ENCODE measurements around the gene STK17A. TPM values are rescaled to one million over a fixed set of nuclear protein-coding genes. Genes with fewer than 3 reads are reported as not detected.

The STK17A gene
- total RNA-seq, 6 donors from 2014 or later = 18.2 to 78.0 (median 38.6) TPM

- TF ChIP-seq POLR2AphosphoS5 (IDR thresholded peaks at IDR 0.05) (no peak), CTCF (IDR thresholded peaks at IDR 0.05) (no peak), EP300 (IDR thresholded peaks at IDR 0.05) (no peak), POLR2A (IDR thresholded peaks at IDR 0.05) (no peak)
- Histone ChIP-seq H3K36me3 (no peaks in the 10 kb centered on the region), H3K4me3 (no peak overlapping the region), H3K27ac (no peak overlapping the region), H3K27me3 (no peaks in the 10 kb centered on the region), H3K4me1 (peaks cover 0 to 3% (median 0%) of the 10 kb centered on the region in 4 donors), H3K9me3 (no peaks in the 10 kb centered on the region)
- no peak for DNase-seq
- no peak for ATAC-seq (ENCODE audit: low FRiP score in 2 of 2)
- 92 to 94% methylated on average over 14 of the region's 14 CpGs for WGBS, 2 donors
Observed at GRCh38 chr7:43559171-43559945, 23.6 kb upstream of the STK17A start.

- DNase-seq = no peak
- no peak overlapping the region for H3K4me3 ChIP-seq
- H3K9me3 ChIP-seq = no peaks in the 10 kb centered on the region
- H3K36me3 ChIP-seq = no peaks in the 10 kb centered on the region
- no peaks in the 10 kb centered on the region for H3K4me1 ChIP-seq
- ATAC-seq (ENCODE audit: low FRiP score in 2 of 2) = no peak
- 83 to 94% methylated on average over 2 of the region's 2 CpGs for WGBS, 2 donors
- H3K27me3 ChIP-seq = no peaks in the 10 kb centered on the region
- no peak overlapping the region for H3K27ac ChIP-seq
- TF ChIP-seq POLR2AphosphoS5 (IDR thresholded peaks at IDR 0.05) (no peak), POLR2A (IDR thresholded peaks at IDR 0.05) (no peak), CTCF (IDR thresholded peaks at IDR 0.05) (no peak), EP300 (IDR thresholded peaks at IDR 0.05) (no peak)
Observed at GRCh38 chr7:43559946-43560335, 23.0 kb upstream of the STK17A start.

GRCh38 chr7:43560742-43561330 lies 22.1 kb upstream of the STK17A start:
- WGBS, 2 donors = 80 to 93% methylated on average over 2 to 7 of the region's 7 CpGs
- no peak for DNase-seq
- no peak overlapping the region for H3K4me3 ChIP-seq
- no peaks in the 10 kb centered on the region for H3K9me3 ChIP-seq
- H3K36me3 ChIP-seq = no peaks in the 10 kb centered on the region
- no peak for TF ChIP-seq EP300 (IDR thresholded peaks at IDR 0.05)
- no peak for TF ChIP-seq POLR2A (IDR thresholded peaks at IDR 0.05)
- TF ChIP-seq POLR2AphosphoS5 (IDR thresholded peaks at IDR 0.05) = no peak
- H3K4me1 ChIP-seq = no peaks in the 10 kb centered on the region
- no peak overlapping the region for H3K27ac ChIP-seq
- ATAC-seq (ENCODE audit: low FRiP score in 2 of 2) = no peak
- H3K27me3 ChIP-seq = no peaks in the 10 kb centered on the region

GRCh38 chr7:43562383-43562782 lies 20.5 kb upstream of the STK17A start:
- 94 to 97% methylated on average over 3 of the region's 3 CpGs for WGBS, 2 donors
- Histone ChIP-seq H3K4me3 (no peak overlapping the region), H3K4me1 (no peaks in the 10 kb centered on the region), H3K9me3 (no peaks in the 10 kb centered on the region), H3K36me3 (no peaks in the 10 kb centered on the region), H3K27me3 (no peaks in the 10 kb centered on the region), H3K27ac (no peak overlapping the region)
- ATAC-seq (ENCODE audit: low FRiP score in 2 of 2) (no peak), DNase-seq (no peak)
- no peak for TF ChIP-seq EP300 (IDR thresholded peaks at IDR 0.05)
- no peak for TF ChIP-seq POLR2A (IDR thresholded peaks at IDR 0.05)
- no peak for TF ChIP-seq POLR2AphosphoS5 (IDR thresholded peaks at IDR 0.05)
- TF ChIP-seq CTCF (IDR thresholded peaks at IDR 0.05) = no peak

GRCh38 chr7:43565786-43566185 lies 17.1 kb upstream of the STK17A start:
- Histone ChIP-seq H3K27me3 (no peaks in the 10 kb centered on the region), H3K4me3 (no peak overlapping the region), H3K27ac (no peak overlapping the region), H3K9me3 (no peaks in the 10 kb centered on the region), H3K36me3 (no peaks in the 10 kb centered on the region), H3K4me1 (no peaks in the 10 kb centered on the region)
- no peak for TF ChIP-seq CTCF (IDR thresholded peaks at IDR 0.05)
- TF ChIP-seq POLR2AphosphoS5 (IDR thresholded peaks at IDR 0.05) = no peak
- TF ChIP-seq EP300 (IDR thresholded peaks at IDR 0.05) = no peak
- no peak for TF ChIP-seq POLR2A (IDR thresholded peaks at IDR 0.05)
- no peak for ATAC-seq (ENCODE audit: low FRiP score in 2 of 2)
- WGBS, 2 donors = 50 to 52% methylated on average over 6 of the region's 6 CpGs
- no peak for DNase-seq

Data from upper lobe of left lung (tissue), 6 donors.